Ramos (cell line): ENCODE measurements around the gene STAMBPL1.

Experiments
- in situ Hi-C: fragments of 300-500 bp; cut with MboI; formaldehyde crosslinking; loops from one replicate; pipeline ENCODE4 v1.14.3; 2022; ENCODE audit warnings: low sequenced_read_pairs; ENCODE audit not compliant: unreplicated experiment

Gene STAMBPL1

GRCh38 chr10:88968391-88968790, 88.3 kb downstream of the STAMBPL1 start:
- in situ Hi-C loops = no loop called here

DNA sequence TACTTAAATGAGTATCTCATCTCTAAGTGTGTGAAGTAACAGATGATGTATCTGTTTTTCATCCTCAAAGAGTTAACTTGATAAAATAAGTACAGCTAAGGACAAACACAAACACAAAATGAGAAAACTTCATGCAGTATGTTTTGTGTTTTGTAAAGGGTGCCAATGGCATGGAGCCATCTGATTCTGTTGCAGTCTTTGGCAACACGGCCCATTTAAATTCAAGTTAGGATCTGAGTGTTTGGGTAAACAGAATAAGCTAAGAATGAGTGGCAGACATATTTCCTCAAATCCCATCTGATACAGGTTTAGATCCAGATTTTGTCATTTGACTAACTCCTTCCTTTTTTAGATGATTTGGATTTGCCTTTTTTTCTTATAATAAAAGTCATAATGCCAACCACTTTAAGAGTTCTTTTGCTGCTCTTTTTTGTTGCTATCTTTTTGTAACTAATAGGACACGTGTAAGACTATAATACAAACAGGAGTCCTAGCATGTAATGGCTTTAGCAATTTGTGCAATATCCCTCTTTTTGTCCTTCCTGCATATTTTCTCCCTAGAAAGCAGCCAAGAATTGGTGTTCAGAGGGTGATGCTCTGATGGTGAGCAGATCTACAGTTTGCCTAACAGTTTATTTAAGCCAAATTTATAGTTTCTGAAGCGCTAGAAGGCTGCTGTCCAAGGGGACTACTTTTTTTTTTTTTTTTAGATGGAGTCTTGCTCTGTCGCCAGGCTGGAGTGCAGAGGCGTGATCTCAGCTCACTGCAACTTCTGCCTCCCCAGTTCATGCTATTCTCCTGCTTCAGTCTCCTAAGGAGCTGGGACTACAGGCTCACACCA, 91.4 kb downstream of the STAMBPL1 start:
- in situ Hi-C loops = no loop called here
